GM20000 (cell line): ENCODE data around the gene NFE2L1.

Experiments
- DNase-seq: peaks from one replicate; pipeline ENCODE4 v3.0.0; 2012; ENCODE audit warnings: low spot score
- CTCF ChIP-seq: IDR thresholded peaks from 2 replicates; pipeline ENCODE4 v1.5.1; 2012; ENCODE audit warnings: mild to moderate bottlenecking, control low read depth; ENCODE audit errors: extremely low read depth, missing control alignments

The NFE2L1 gene

GRCh38 chr17:48081858-48082257 lies 33.7 kb downstream of the NFE2L1 start:
- DNase-seq = no peak
- no peak for TF ChIP-seq CTCF

GRCh38 chr17:48084932-48085331 lies 36.8 kb downstream of the NFE2L1 start:
- TF ChIP-seq CTCF = no peak
- DNase-seq = no peak

DNA sequence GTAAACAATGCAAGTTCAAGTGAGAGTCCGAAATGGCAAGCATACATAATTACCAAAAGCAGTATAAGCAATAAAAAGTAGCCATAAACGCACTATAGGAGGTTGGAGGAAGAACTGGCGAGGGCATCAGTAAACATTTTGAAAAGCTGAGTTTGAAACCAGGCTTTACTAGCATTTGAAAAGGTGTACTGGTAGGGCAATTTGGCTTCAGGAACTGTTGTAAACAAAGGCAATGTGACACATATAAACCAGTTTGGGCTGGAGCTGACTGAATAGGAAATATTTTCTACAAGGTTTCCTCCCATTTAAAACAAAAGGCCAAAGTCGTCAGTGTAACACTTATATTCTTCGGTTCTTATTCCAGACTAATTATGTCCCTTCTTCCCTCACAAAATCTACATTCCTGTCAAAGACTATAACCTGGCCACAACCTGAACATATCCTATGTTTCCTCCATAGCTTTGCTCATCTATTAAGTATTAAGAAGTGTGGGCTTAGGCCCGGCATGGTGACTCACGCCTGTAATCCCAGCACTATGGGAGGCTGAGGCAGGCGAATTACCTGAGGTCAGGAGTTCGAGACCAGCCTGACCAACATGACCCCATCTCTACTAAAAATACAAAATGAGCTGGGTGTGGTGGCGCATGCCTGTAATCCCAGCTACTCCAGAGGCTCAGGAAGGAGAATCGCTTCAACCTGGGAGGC lies 45.3 kb downstream of the NFE2L1 start:
- no peak for DNase-seq
- no peak for TF ChIP-seq CTCF

- no peak for DNase-seq
- no peak for TF ChIP-seq CTCF
Measured at GRCh38 chr17:48095611-48096010, 47.5 kb downstream of the NFE2L1 start.

DNA sequence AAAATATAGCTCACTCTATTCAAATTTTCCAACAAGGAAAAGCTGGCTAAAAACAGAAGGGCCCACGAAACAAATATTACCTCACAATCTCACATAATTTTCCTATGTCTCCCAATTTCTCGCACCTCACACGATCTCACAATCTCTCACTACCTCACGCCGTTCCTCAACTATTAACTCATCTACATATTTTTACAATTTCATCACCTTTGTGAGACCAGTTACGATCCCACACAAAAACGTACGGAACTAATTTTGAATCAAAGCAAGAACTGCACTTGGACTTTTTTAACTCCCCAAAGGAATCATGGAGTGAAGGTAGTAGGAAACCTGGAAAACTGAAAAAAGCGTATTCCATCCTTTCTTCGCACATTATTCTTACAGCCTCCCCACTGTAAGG lies 52.0 kb downstream of the NFE2L1 start:
- no peak for TF ChIP-seq CTCF
- DNase-seq = no peak

DNA sequence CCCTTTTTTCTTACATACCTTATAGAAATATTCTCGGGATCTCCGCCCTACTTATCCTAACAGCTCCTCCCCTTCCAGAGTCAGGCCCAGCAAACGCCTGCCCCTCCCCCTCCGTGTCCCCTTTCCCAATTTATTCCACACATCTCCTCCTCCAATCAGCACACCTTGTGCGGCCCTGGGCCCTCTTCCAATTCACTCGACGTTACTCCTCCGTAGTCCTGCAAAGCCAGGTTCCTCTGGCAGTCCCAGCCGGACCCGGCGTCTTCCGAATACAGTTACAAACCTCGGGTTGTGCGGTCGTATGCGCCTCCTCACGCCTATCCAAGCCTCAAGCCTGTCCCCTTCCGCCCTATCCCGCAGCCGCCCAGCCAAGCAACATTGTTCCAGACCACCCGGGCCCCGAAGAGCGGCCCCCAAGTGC lies 52.4 kb downstream of the NFE2L1 start:
- peak; percentile 16 for DNase-seq
- TF ChIP-seq CTCF = no peak

- TF ChIP-seq CTCF = no peak
- peak; percentile 94 for DNase-seq
Measured at GRCh38 chr17:48101012-48101720, 53.0 kb downstream of the NFE2L1 start, which contains the start of gene CBX1. Gene CBX1 (minus strand): TSS chr17:48101478. CDS start chr17:48077004, 24,474 bp downstream.
